A172 (cell line): ENCODE measurements around the gene MED27. TPM values are rescaled to one million over a fixed set of nuclear protein-coding genes. Genes with fewer than 3 reads are reported as not detected.
A peak's percentile ranks its signal among the peaks of the same experiment; 100 is the strongest.

Experiments used
- DNase-seq: peaks from one replicate; pipeline ENCODE4 v3.0.0-alpha.2; 2015; ENCODE audit warnings: low spot score
- total RNA-seq: library from RNA; depleted of rRNA; stranded (reverse); fragments of >200 nt; shearing (Covaris generic); gene quantifications from 2 replicates; pipeline ENCODE4 v1.2.3, GENCODE V29; 2014

MED27 gene
- total RNA-seq, 1 experiment from 2014 or later, result 20.7 TPM

DNA sequence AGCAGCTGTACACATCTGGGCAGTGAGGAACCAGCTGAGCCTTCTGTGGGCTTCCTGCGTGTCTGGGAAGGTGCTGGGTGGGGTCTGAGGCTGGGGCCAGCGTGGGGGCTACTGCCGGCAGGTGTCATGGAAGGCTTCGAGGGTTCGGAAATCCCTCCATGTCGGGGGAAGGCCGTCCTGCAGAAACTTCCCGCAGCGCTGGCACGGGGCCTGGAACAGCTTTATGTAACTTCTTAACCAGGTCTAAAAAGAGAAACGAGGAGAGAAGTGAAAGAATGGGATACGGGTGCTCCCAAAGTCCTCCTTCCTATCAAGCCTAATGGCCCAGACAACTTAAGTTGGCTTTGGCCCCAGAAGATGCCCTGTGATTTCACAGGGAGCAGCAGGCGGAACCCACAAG is 219.2 kb downstream of the MED27 start:
- DNase-seq, result no peak

DNA sequence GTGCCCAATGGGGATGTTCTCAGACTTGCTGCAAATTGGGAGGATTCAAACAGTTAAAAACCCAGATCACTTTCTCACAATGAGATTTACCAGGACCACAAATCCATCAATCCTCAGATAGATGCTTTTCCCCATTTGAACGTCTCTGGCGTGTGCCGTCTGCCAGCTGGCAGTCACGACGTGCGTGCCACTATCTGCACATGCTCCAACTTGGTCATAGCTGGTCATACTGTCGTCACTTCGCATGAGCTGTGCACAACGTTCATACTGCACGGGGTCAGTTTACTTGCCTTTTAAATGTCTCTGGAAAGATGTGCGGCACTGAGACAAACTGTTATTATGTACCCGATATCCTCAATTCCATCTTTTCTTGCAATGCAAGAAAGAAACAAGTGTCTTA is 221.5 kb downstream of the MED27 start:
- no peak for DNase-seq

DNA sequence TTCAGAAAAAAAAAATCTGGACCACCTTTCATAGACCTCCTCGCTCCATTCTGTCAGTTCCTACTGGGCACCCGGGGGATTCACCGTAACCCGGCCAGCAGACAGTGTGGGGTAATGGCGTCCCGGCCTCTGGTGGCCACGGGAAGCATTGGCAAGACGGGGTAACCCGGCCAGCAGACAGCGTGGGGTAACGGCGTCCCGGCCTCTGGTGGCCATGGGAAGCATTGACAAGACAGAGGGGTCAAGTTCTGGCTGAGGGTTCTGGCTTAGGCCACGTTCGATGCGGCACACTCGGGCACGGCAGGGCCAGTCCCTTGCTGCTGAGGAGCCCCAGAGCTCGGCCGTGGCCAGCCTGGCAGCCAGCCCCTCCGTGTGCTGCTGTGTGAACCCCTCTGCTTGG is 223.6 kb downstream of the MED27 start:
- no peak for DNase-seq

DNA sequence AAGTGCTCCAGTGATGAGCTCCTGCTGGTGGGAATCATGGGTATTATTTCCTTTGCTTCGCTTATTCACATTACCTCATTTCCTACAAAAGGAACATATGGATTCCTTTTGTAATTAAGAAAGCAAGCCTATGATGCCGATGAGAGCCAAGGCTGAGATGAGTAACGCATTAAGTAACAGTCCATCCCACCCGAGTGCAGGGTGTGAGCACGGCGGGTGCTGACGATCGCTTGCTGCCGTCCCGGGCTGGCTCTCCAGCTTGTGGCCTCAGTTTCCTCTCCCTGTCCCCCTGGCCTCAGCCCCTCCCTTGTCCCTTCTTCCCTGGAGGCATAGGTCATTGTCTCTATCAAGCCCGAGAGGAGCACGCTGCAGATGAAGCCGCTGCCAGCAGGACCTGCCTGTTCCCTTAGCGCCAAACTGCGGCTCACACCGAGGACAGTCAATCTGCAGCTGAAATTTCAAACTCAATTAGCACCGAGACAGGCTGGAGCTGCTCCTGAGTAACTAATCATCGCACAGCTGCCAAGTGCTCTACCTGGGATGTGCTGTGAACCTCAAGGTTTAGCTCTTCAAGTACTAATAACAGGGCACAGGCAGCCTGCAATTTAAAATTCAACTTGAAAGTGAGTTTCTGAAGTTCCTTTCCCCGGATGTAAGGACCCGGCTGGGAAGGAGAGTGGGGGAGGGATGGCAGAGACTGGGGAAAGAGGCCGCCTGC is 224.6 kb downstream of the MED27 start:
- no peak for DNase-seq

DNA sequence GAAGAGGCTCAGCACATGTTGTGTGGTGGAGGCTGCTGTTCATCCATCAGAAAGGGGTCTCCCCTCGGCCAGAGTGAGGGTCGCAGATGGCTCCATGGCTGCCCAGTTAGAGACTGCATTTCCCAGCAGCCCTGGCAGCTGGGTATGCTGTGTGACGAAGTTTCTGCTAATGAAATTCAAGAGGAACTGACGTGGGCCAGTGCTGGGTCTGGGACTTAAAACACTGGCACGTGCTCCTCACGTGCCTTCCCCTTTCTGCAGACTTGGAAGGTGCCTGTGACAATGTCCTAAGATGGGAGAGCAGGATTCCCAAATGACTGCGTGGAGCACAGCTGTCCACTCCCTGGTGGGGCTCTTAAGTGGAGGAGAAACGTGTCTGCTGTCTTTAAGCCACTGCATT is 225.3 kb downstream of the MED27 start:
- DNase-seq, result no peak

DNA sequence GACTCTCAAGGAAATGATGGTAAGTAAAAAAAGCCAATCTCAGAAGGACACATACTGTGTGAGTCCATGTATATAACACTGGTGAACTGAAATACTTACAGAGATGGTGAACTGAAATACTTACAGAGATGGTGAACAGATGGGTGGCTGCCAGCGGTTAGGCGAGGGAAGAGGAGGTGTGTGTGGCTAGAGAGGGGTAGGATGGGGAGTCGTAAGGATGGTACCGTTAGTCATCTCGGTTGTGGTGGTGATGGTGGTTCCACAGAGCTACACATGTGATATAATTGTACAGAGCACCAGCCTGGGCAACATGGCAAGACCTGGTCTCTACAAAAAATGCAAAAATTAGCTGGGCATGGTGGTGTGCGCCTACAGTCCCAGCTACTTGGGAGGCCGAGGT is 226.2 kb downstream of the MED27 start:
- DNase-seq, result no peak

DNA sequence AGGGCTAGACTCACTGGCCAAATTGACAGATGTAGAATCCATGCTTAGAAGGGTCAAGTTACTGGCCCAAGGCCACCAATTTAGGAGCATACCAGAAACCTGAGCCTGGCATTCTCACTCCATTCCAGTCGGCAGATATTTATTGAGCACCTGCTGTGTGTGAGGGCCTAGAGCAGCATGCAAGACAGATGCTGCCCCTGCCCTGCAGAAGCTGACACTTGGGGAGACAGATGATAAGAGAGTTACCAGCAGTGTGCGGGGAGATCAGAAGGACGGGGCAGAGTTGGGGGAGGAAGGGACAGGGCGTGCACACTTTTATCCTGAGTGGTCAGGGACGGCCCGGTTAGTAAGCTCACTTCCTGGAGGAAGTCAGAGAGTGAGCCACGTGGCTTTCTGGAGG is 228.3 kb downstream of the MED27 start:
- DNase-seq, result no peak

DNA sequence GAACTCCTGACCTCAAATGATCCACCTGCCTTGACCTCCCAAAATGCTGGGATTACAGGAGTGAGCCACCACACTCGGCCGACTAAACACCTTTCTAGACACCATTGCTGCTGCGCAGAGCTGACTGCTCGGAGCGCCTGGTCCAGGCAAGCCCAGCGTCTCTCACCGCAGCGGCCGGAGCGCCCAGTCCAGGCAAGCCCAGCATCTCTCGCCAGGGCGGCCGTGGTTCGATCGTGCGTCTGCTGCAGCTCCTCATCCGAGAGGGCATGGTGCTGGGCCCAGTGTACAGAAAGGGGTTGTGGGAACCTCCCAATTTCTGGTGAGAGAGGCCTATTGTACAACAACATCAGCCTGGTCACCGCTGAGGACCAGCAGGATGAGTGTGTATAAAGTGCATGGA is 230.3 kb downstream of the MED27 start:
- DNase-seq, result no peak

DNA sequence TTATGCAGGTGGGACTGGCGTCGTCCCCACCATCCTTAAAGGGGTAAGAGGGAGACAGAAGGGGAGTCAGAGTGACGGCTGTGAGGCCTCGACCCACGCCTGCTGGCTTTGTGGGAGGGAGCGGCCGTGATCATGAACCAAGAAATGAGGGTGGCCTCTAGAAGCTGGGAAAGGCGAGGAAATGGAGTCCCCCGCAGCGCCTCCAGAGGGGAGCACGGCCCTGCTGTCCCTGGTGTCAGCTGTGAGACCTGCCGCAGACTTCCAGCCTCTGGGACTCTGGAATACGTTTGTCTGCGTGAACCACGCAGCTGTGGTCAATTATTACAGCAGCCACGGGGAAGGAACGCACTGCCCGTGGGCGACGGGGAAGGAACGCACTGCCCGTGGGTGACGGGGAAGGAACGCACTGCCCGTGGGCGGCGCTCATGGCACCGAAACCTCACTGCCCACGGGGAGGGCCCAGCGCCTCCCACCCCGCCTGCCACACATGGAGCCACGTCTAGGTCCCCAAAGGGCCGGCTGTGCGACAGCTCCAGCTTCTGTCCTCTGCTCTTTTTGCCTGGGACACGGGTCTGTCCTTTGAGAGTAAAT is 231.0 kb downstream of the MED27 start:
- DNase-seq, result no peak

DNA sequence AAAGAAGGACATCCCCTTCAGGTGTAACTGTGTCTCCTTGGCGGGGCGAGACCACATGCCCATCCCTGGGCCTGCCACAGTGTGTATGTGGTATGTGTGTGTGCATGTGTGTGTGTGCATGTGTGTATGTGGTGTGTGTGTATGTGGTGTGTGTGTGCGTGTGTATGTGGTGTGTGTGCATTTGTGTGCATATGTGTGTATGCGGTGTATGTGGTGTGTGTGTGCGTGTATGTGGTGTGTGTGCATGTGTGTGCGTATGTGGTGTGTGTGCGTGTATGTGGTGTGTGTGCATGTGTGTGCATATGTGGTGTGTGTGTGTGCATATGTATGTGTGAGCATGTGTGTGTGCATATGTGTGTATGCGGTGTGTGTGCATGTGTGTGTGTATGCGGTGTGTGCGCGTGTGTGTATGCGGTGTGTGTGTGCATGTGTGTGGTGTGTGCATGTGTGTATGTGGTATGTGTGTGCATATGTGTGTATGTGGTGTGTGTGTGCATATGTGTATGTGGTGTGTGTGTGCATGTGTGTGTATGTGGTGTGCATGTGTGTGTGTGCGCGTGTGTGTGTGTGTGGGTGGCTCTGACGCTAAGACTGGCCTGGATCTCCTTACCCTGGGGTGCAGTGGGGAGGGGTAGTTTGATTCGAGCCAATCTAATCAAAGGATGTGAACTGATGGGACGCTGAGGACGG is 231.9 kb downstream of the MED27 start:
- DNase-seq, result no peak

DNA sequence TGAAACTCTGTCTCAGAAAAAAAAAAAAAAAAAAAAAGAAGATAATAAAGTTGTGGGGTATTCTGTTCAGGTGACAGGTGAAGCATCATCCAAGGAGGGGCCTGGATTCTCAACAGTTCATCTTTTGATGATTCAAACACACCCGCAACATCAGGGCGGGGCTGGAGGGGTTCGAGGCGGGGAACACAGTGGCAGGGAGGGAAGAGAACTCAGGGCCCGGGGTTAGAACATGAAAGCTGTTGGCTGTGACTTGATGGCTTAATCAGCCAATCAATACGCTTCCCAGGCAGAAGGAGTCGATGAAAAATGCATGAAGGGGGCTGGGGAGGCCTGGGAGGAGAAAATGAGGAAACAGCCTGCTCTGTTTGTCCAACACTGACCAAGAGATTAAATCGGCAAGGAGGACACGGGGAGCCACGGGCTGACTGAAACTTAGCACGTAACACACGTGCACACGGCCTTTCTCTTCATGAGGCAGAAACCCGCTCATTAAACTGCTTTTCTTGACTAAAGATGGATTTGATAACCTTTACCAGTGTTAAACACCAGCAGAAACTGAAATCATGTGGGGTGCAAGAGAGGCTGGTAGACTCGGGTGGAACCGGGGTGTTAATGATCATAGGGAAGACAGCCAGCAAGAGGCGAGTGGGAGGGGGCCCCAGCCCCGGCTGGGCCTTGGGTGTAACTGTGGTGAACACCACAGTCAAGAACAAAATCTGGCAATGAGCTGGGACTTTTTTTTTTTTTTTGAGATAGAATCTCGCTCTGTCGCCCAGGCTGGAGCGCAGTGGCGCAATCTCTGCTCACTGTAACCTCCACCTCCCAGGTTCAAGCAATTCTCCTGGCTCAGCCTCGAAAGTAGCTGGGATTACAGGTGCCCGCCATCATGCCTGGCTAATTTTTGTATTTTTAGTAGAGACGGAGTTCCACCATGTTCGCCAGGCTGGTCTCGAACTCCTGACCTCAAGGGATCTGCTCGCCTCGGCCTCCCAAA is 234.1 kb downstream of the MED27 start:
- DNase-seq, result no peak

DNA sequence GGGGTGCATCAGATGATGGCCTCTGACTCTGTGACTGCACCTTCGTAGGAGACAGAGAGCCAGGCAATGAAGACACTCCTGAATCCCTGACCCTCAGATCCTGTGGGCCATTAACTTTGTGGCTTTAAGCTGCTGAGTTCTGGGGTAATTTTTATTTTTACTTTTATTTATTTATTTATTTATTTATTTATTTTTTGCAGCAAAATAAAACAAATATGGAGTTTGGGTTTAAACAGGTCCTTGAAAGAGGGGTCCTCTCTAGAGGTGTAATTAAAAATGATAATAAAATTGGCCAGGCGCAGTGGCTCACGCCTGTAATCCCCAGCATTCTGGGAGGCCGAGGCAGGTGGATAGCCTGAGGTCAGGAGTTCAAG is 234.9 kb downstream of the MED27 start:
- DNase-seq, result no peak

DNA sequence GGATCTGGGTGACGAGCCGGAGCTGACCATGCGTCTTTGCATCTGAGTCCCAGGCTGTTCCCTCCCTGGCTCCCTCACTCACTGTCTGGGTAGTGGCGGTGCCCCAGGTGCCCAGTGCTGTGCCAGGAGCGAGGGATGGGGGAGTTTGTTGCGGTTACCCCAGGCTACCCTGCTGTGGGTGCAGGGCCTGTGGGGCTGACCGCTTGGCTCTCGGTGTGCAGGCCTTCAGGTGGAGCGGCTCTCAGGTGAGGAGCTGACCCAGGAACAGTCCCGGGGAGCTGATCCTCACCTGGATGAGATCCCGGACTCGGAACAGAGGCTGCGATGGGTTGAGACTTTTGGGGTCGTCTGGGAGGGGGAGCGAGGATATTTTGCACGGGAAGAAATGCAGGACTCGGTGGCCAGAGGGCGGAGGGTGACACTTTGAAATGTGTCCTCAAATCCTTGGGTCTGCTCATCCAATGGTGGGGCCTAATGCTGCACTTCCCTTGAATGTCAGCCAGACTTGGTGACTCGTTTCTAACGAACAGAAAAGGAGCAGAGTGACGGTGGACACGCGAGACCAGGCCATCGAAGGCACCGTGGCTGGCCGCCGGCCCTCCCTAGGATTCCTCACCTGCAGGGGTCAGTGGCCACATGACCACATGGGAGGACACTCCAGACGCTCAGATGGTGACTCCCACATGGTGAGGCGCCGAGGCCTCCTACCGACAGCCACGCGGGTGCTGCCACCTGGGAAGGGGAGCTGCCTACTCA is 235.5 kb downstream of the MED27 start:
- no peak for DNase-seq

DNA sequence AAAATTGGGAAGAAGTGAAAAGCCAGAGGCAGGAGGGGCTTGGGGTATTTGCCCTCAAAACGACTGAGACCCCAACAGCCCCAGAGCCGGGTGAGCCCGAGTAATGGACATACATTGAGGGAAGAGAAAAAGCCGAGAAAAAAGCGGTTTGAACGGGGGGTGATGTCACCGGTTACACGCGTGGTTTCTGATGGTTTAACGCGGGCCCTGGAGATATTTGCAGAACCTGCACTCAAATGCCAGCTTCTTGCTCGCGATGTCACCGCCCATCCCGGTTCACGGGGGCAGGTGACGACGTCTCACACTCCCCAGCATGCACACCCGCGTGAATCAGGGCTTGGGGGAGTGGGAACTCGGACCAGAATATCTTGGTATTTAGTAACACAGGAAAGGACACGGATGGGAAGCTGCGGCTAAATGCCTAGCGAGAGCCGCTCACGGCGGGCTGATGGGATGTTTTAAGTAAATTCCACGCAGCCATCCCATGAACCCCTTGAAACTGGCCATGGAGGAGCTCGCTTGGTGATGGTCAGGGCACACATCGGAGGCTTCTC is 237.8 kb downstream of the MED27 start:
- no peak for DNase-seq

DNA sequence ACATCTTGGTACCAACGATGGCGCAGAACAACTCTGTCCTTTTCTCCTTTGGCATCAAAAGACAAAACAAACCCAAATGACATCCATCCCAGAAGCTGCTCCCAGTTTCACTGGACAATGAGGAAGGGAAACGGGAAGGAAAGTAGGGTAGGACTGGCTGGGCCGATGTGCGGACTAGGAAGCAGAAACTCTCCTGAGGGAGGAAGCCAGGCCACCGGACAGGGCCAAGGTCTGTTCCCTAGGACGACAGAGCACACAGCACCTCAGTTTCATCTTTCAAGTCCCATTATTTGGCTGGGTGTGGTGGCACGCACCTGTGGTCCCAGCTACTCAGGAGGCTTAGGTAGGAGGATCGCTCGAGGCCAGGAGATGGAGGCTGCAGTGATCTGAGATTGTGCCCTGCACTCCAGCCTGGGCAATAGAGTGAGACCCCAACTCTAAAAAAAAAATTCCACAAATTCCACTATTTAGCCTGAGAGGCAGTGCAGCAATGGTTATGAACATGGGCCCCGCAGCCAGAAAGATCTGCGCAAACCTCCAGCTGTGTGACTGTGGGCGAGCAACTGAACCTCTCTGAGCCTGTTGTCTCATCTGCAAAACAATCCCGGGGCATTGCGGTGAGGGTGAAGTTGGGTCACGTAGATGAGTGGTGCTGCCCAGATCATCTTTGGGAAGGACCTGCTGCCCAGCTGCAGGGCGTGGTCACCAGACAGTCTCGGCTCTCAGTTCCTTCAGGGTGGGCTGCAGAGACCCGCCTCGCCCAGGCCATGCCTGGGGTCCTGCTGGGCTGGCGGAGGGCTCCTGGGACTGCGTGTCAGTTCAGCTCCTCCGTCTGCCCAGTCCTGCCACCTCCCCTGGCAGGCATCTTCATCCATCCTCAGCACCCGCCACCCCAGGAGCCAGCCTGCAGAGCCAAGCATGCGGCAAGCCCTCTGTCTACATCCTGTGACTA is 238.6 kb downstream of the MED27 start:
- DNase-seq, result no peak

DNA sequence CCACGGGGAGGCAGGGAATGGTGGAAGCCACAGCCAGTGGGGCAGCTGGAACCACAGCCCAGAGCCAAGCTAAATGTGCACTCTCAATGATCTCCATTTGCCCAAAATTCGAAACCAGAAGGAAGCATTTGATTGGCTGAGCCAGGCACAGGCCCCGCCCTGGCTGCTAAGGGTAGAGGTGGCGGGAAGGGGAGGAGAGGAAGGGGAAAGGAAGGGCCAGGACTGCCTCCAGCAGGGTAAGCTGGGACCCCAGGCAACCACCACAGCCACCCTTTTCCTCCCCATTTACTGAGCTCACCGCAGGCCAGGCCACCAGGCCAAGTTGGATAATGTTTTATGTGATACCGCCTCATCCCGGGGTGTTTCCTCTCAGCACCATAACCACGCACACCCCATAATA is 239.4 kb downstream of the MED27 start:
- DNase-seq, result no peak

DNA sequence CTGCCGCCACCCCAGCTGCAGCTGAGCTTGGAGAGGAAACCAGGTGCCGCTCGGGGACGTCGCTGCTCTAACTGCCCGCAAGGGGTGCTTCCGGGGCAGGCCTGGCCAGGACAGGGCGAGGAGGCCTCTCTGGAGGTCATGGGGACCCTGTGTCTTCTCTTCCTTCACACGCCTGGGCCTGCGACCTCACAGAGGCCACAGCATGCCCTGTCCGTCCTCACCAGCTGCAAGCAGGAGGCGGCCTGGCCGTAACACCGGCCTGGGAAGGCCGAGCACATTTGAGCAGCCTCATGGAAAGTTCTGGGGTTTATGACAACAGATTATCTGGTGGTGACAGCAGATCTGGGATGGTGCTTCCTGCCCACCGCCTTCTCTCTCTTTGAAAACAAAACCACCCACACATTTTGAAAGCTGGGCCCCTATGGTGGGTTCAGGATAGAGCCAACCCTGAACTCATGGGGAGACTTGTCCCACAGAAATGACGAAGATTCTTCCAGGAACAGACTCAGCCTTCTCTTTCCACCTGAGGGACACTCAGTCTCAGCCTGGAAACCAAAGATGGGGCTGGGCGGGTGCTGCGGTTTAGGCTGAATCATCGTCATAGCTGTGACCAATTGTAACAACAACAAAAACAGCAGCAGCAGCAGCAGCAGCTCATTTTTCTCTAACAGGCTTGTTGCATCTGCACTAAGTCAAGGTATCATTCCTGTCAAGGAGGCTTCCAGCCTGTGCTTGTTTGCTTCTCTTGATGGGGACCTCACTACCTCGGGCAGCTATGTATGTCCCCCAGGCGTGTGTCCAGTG is 240.2 kb downstream of the MED27 start:
- peak; percentile 88 for DNase-seq

DNA sequence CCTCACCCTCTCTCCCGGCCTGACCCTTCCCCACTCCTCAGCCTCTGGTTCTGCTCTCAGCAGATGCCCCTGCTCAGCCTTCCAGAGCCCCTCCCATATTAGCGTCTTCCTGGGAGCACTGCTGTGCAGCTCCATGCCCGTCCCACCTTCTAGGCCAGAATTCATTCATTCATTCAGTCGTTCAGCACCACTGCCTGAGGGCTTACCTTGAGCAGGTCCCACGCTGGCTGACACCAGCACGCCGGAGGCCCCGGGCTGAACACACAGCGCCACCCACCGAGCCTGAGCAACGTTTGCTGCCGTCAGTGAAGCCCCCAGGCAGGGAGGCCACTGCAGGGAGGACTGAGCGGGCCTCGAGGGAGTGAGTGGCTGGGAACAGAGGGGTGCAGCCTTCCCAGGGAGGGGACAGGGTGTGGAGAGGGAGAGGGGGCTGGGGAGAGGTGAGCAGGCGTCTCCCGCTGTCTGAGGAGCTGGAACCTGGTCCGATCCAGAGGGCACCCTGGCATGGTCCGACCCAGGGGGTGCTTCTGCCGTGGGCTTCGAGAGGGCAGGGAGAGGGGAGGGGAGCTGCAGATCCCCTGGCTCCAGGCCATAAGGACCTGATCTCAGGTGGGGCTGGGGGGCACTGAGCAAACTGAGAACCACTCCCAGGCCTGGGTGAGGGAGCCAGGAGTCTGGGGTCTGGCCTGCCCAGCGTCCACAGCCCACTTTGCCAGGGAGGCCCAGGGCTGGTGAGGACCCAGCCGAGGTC is 241.0 kb downstream of the MED27 start:
- DNase-seq, result no peak
